ENCODE results near the gene FKBP5. TPM values are rescaled to one million over a fixed set of nuclear protein-coding genes. Genes with fewer than 3 reads are reported as not detected.

Gene FKBP5
- total RNA-seq, 1 experiment from 2014 or later = 20.1 TPM

DNA sequence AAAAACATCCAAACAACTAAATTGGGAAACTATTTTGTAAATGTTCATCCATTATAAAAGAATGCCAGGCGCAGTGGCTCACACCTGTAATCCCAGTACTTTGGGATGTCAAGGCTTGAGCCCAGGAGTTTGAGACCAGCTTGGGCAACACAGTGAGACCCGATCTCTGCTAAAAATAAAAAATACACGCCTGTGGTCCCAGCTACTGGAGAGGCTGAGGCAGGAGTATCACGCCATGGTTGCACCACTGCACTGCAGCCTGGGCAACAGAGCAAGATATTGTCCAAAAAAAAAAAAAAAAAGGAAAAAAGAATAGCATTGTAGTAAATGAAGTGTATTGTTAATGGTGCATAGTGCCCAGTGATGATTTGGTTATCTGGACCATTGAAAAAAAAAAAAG, 38.7 kb downstream of the FKBP5 start:
- Histone ChIP-seq H3K27me3 (replicated peaks; ENCODE audit: control insufficient read depth, insufficient read depth, low read length) (no peaks in the 10 kb centered on the region), H3K4me1 (no peaks in the 10 kb centered on the region), H3K36me3 (ENCODE audit: control insufficient read depth, insufficient read depth, low read length) (no peaks in the 10 kb centered on the region), H3K9me3 (no peaks in the 10 kb centered on the region), H3K4me3 (ENCODE audit: low read depth, low read length) (no peak overlapping the region)
- BruUV-seq (replicated peaks) = no TSS peak
- TF ChIP-seq, protein P1, sequence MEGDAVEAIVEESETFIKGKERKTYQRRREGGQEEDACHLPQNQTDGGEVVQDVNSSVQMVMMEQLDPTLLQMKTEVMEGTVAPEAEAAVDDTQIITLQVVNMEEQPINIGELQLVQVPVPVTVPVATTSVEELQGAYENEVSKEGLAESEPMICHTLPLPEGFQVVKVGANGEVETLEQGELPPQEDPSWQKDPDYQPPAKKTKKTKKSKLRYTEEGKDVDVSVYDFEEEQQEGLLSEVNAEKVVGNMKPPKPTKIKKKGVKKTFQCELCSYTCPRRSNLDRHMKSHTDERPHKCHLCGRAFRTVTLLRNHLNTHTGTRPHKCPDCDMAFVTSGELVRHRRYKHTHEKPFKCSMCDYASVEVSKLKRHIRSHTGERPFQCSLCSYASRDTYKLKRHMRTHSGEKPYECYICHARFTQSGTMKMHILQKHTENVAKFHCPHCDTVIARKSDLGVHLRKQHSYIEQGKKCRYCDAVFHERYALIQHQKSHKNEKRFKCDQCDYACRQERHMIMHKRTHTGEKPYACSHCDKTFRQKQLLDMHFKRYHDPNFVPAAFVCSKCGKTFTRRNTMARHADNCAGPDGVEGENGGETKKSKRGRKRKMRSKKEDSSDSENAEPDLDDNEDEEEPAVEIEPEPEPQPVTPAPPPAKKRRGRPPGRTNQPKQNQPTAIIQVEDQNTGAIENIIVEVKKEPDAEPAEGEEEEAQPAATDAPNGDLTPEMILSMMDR (IDR thresholded peaks at IDR 0.05; ENCODE audit: insufficient read depth in 1 of 2, low read depth in 1 of 2, low read length in 1 of 2, severe bottlenecking in 1 of 2, unreplicated experiment in 1 of 2) = no peak
- CTCF ChIA-PET = no interaction called here
- no peaks in the 10 kb centered on the region for H3K4me1 Mint-ChIP-seq (ENCODE audit: low read depth, unreplicated experiment)
- intact Hi-C loops (cut with micrococcal nuclease; ENCODE audit: unreplicated experiment) = no loop called here
- no peak overlapping the region for H3K27ac Mint-ChIP-seq (ENCODE audit: unreplicated experiment)
- no peaks in the 10 kb centered on the region for H3K27me3 Mint-ChIP-seq (ENCODE audit: insufficient read depth, unreplicated experiment)
- POLR2A ChIA-PET = no interaction called here
- H3K4me3 Mint-ChIP-seq (ENCODE audit: unreplicated experiment) = no peak overlapping the region
- H3K36me3 Mint-ChIP-seq (ENCODE audit: insufficient read depth, unreplicated experiment) = no peaks in the 10 kb centered on the region
- no peak for DNase-seq
- no peaks in the 10 kb centered on the region for H3K9me3 Mint-ChIP-seq (ENCODE audit: unreplicated experiment)

DNA sequence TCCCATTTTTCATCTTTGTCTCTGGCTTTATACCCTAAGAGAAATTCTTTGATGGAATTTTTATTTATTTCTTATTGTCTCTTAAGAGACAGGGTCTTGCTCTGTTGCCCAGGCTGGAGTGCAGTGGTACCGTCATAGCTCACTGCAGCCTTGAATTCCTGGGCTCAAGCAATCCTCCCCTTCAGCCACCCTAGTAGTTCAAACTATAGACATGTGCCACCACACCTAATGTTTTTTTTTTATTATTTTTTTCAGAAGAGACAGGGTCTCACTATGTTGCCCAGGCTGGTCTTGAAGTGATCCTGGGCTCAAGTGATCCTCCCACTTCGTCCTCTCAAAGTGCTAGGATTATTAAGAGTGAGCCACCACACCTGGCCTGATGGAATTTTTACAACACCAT, 40.5 kb downstream of the FKBP5 start:
- CTCF ChIA-PET = no interaction called here
- intact Hi-C loops (cut with micrococcal nuclease; ENCODE audit: unreplicated experiment) = no loop called here
- Mint-ChIP-seq H3K27me3 (ENCODE audit: insufficient read depth, unreplicated experiment) (no peaks in the 10 kb centered on the region), H3K27ac (ENCODE audit: unreplicated experiment) (no peak overlapping the region), H3K4me3 (ENCODE audit: unreplicated experiment) (no peak overlapping the region), H3K36me3 (ENCODE audit: insufficient read depth, unreplicated experiment) (no peaks in the 10 kb centered on the region), H3K9me3 (ENCODE audit: unreplicated experiment) (no peaks in the 10 kb centered on the region), H3K4me1 (ENCODE audit: low read depth, unreplicated experiment) (no peaks in the 10 kb centered on the region)
- TF ChIP-seq, protein P1 (IDR thresholded peaks at IDR 0.05; ENCODE audit: insufficient read depth in 1 of 2, low read depth in 1 of 2, low read length in 1 of 2, severe bottlenecking in 1 of 2, unreplicated experiment in 1 of 2) = no peak
- DNase-seq = no peak
- Histone ChIP-seq H3K4me3 (ENCODE audit: low read depth, low read length) (no peak overlapping the region), H3K36me3 (ENCODE audit: control insufficient read depth, insufficient read depth, low read length) (no peaks in the 10 kb centered on the region), H3K9me3 (no peaks in the 10 kb centered on the region), H3K27me3 (replicated peaks; ENCODE audit: control insufficient read depth, insufficient read depth, low read length) (no peaks in the 10 kb centered on the region), H3K4me1 (no peaks in the 10 kb centered on the region)
- no TSS peak for BruUV-seq (replicated peaks)
- POLR2A ChIA-PET = no interaction called here

DNA sequence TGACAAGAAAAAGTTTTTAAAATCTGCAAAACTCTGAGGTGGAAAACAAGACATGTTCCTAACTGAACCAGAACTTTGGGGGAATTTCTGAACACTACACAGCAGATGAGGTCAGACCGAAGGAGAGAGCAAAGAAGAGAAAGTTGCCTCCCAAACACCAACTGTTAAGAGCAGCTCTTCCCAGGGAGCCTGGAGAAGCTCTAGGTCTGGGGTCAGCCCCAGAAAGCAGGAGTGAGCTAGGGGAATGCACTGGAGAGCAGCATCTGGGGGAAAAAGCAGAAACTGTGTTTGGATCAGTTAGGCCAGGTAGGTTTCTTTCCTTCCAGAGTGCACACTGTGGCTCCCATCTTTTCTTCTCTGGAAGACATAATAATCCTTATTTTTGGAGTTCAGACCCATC, 41.3 kb downstream of the FKBP5 start:
- Histone ChIP-seq H3K27me3 (replicated peaks; ENCODE audit: control insufficient read depth, insufficient read depth, low read length) (no peaks in the 10 kb centered on the region), H3K36me3 (ENCODE audit: control insufficient read depth, insufficient read depth, low read length) (no peaks in the 10 kb centered on the region), H3K4me1 (no peaks in the 10 kb centered on the region), H3K4me3 (ENCODE audit: low read depth, low read length) (no peak overlapping the region), H3K9me3 (no peaks in the 10 kb centered on the region)
- CTCF ChIA-PET = interaction anchor here (0.7 kb wide), 1 partner anchor 139 kb away, joined by 3 read pairs; no protein-coding TSS in a partner anchor
- POLR2A ChIA-PET = no interaction called here
- no peak overlapping the region for H3K27ac Mint-ChIP-seq (ENCODE audit: unreplicated experiment)
- no peaks in the 10 kb centered on the region for H3K4me1 Mint-ChIP-seq (ENCODE audit: low read depth, unreplicated experiment)
- no peaks in the 10 kb centered on the region for H3K9me3 Mint-ChIP-seq (ENCODE audit: unreplicated experiment)
- H3K4me3 Mint-ChIP-seq (ENCODE audit: unreplicated experiment) = no peak overlapping the region
- no peaks in the 10 kb centered on the region for H3K27me3 Mint-ChIP-seq (ENCODE audit: insufficient read depth, unreplicated experiment)
- no TSS peak for BruUV-seq (replicated peaks)
- TF ChIP-seq, protein P1 (IDR thresholded peaks at IDR 0.05; ENCODE audit: insufficient read depth in 1 of 2, low read depth in 1 of 2, low read length in 1 of 2, severe bottlenecking in 1 of 2, unreplicated experiment in 1 of 2) = no peak
- no peaks in the 10 kb centered on the region for H3K36me3 Mint-ChIP-seq (ENCODE audit: insufficient read depth, unreplicated experiment)
- intact Hi-C loops (cut with micrococcal nuclease; ENCODE audit: unreplicated experiment) = no loop called here
- no peak for DNase-seq
